NCI-H446 treated with DMSO at 0.1 percent for 48 hours (cell line): ENCODE measurements around the gene DUSP21.
"Not testable (repeated sequence)": the region's sequence is repeated elsewhere in the genome, so short reads cannot be mapped to it uniquely, and the experiment has no call there.

Experiments
- DNase-seq: peaks from one replicate; lab custom pipeline; 2025; lab: John Stamatoyannopoulos, UW

Gene DUSP21

DNA sequence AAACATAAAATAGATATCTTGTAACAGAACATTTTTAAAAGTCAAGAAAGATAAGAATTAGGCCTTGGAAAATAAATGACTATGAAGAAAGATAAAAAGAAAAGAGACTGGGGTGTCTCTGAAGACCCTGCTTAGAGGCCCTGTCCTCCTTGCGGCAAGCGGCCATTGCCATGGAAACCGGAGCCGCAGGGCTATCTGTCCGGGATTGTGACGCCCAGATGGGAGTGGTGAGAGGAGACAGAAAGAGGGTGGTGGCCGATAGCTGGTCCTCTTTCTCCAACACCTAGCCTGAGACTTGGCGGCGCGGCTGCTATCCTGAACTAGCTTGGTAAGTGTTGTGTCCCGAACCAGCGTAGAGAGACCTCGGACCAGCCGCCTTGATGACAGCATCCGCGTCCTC is at the start of gene DUSP21:
Gene DUSP21 (plus strand): TSS at position 269 of the 400 bp plus-strand sequence. CDS start 112 bp downstream, at position 381.
- DNase-seq: no peak

DNA sequence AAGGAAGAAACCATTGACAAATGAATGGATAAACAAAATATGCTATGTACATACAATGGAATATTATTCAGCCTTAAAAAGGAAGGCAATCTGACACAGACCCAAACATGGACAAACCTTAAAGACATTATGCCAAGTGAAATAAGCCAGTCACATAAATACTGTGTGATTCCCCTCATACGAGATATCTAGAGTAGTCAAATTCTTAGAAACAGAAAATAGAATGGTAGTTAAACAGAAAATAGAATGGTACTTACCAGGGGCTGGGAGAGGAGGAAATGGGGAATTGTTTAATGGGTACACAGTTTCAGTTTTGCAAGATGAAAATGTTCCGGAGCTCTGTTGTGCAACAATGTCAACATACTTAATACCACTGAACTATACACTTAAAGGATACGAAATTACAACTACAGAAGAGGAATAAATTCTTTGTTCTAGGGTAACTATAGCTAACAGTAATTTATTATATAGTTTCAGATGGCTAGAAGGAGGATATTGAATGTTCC is 47.8 kb upstream of the DUSP21 start:
- no peak for DNase-seq

GRCh38 chrX:44802613-44803012 is 41.2 kb upstream of the DUSP21 start:
- DNase-seq: no peak

- no peak for DNase-seq
Measured at GRCh38 chrX:44815681-44816080, 28.1 kb upstream of the DUSP21 start.

GRCh38 chrX:44816367-44816766 is 27.5 kb upstream of the DUSP21 start:
- DNase-seq: no peak

DNA sequence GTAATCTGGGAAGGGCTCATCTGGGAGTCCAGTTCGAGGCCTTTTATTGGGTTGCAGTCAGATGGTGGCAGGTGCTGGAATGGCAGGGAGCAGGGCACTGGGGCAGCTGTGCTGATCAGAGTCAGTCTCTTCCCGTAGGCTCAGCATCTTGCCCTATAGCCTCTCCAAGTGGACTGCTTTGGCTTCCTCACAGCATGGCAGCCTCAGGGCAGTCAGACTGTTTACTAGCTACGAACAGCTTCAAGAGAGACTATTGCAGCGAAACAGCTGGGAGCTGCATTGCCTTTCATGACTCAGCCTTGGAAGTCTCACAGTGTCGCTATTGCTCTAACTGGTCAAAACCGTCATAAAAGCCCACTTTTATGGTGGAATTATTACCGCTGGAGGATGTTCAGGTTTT is 26.8 kb upstream of the DUSP21 start:
- DNase-seq: no peak

- no peak for DNase-seq
Measured at GRCh38 chrX:44822601-44823000, 21.2 kb upstream of the DUSP21 start.

GRCh38 chrX:44823193-44823592 is 20.6 kb upstream of the DUSP21 start:
- DNase-seq: not testable (repeated sequence)

GRCh38 chrX:44828008-44828605 is 15.7 kb upstream of the DUSP21 start:
- DNase-seq: peak; percentile 87

GRCh38 chrX:44829832-44830231 is 14.0 kb upstream of the DUSP21 start:
- DNase-seq: no peak

DNA sequence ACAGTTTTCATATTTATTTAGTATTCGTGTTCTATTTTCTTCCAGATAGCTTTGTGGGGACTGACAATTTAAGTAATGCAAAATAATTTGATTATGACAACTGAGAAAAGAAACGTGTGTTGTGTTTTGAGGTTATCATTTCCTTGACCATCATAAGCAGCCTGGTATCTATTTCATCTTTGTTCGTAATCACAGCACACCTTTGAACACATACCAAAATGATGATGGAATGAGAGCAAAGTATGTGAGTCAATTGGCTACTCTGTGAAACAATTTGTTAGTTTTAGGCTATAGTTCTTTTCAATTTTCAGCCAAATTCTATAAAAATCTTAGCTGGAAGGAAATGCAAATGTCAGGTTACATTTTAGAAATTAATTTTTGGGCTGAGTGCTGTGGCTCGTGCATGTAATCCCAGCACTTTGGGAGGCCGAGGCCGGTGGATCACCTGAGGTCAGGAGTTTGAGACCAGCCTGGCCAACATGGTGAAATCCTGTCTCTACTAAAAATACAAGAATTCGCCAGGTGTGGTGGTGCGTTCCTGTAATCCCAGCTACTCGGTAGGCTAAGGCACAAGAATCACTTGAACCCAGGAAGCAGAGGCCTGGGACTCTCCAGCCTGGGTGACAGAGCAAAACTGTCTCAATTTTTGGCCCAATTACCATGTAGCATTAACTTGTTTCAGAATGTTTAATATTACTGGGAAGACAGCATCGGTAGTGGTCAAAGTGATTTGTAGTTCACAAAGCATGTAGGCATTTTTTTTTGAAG is 1.1 kb upstream of the DUSP21 start:
- DNase-seq: no peak

DNA sequence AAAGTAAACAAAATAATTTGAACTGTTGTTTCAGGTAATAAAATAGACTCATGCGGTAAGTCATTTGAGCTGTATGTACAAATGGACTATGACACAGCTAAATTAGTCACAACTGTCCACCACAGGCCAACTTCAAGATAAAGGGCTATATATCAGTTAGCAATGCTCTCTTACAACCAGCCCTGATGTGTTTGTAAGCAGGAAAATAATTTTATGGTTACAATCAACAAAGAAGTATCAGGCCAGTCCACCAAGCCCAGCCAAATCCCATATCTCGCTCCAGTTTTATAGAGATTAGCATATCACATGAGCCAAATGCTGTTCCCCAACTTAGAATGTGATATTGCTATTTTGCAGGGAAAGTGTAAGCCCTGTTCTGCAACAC is 511 bp upstream of the DUSP21 start:
- no peak for DNase-seq

DNA sequence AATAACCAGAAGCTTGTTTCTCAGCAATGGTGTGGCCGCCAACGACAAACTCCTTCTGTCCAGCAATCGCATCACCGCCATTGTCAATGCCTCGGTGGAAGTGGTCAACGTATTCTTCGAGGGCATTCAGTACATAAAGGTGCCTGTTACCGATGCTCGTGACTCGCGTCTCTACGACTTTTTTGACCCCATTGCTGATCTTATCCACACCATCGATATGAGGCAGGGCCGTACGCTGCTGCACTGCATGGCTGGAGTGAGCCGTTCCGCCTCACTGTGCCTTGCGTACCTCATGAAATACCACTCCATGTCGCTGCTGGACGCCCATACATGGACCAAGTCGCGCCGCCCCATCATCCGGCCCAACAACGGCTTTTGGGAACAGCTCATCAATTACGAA is 383 bp downstream of the DUSP21 start:
- no peak for DNase-seq

- DNase-seq: not testable (repeated sequence)
Measured at GRCh38 chrX:44850891-44851290, 7.1 kb downstream of the DUSP21 start.

GRCh38 chrX:44871114-44871645 is 27.4 kb downstream of the DUSP21 start:
- no peak for DNase-seq

GRCh38 chrX:44871931-44872820 is 28.4 kb downstream of the DUSP21 start:
- no peak for DNase-seq

DNA sequence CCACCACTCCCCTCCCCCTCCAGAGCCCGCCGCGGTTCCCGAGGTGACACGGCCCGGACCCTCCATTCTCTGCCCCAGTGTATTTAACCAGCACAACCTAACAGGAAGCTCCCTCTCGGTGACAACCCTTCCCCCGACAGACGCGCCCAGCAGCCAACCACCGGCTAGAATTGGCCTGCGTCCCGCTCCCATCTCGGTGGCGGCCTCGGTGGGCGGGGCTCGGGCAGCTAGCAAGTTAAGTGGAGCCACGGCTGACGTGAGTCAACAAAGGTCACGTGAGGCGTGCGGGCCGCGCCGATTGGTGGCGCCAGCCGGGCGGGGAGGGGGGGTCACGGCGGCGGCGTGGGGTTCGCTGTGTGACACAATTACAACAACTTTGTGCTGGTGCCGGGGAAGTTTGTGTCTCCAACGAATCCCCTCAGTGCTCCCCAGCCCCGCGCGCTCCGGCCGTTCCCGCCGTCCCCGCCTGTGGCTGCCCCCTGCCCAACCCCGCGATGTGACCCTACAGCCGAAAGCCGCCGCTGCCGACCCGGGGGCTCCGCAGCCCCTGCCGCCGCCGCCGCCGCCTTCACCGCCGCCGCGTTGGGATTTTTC is 29.1 kb downstream of the DUSP21 start, which contains the start of gene KDM6A:
Gene KDM6A (plus strand): TSS at position 368 of the 594 bp plus-strand sequence. CDS start 364 bp downstream, outside the sequence.
- peak; percentile 90 for DNase-seq

DNA sequence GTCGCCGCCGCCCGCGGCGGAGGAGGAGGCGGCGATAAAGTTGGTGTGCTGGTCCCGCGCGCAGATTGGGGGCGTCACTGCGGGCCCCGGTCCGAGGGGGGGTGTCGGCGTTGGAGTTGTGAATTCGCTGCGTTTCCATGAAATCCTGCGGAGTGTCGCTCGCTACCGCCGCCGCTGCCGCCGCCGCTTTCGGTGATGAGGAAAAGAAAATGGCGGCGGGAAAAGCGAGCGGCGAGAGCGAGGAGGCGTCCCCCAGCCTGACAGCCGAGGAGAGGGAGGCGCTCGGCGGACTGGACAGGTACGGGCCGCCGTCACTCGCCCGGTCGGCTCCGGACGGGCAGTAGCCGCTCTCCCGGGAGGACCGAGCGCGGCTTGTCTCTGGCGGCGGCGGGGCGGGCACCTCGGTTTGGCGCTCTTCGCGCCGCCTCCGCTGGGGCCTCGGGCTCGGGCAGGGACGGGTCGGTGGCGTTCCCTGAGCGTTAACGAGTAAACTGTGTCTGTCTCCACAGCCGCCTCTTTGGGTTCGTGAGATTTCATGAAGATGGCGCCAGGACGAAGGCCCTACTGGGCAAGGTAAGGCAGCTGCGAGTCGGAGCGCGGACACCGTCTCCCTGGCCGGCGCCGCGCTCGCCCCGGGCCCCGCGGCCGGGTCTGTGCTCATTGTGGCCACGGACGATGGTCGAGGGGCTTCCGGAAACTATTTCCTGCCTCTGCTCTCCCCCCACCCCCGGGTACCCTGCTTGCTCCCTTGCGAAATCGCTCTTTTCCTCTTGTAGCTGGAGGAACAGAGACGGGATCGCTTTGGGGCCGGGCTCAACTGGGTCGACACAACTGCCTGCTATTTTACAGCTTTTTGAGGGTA is 29.8 kb downstream of the DUSP21 start:
- DNase-seq: no peak

DNA sequence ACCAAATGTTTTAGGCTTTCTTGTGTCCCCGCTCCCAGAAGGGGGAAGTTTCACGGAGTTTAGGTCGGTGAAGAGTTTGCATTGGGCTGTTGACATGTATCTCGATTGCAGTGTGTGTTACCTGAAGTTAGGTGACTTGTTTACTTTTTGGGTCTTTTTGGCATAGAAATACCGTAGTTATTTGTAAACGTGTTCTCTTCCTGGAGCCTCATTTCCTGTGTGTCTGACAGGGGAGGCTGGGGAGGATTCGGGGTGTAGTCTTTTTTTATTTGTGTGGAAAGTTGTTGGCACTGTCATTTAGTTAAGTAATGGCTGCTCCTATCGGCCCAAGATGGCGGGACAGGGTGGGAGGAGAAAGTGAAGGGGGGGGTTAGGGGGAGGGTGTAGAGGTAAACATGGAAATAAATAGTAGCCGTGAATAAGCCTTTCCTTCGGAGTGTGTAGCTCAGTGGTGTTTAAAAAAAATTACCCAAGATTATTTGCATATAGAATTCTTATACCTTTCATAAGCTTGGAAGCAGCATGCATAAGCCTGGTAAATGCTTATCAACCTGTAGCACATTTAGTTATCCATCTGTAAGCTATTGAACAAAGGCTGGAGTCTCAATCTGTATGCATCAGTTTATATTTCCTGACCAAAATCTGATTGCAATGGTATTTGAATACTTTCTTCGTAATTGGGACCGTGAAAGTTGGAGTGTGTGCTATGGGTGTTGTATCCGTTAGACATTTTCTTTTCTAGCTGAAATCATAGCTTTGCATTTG is 30.8 kb downstream of the DUSP21 start:
- no peak for DNase-seq

DNA sequence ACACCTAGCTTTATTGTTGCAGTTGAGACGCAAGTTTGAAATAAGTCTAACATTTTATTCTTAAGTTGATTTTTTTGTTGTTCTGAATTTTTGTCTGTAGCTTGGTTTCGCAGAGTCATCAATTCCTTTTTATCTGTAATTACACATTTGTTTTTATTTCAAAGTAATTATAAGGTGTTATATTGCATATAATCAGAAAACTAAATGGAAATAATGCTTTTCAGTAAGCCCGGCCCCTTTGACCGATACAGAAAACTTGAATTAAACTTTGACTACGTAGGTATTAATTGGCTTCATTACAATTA is 31.3 kb downstream of the DUSP21 start:
- no peak for DNase-seq
